ENCODE data around the gene SUSD6.

Gene SUSD6

GRCh38 chr14:69632593-69633151, 21.3 kb downstream of the SUSD6 start:
- DNase-seq (ENCODE audit: low spot score): no peak
- Histone ChIP-seq H4K8ac (ENCODE audit: low read depth, low read length) (no peak overlapping the region), H3K27me3 (ENCODE audit: control insufficient read depth in 3 of 3, insufficient read depth in 3 of 3, low read depth in 1 of 3, low read length in 3 of 3) (no peaks in the 10 kb centered on the region), H2BK5ac (ENCODE audit: low read length) (no peak overlapping the region), H2AFZ (ENCODE audit: low read length) (no peak overlapping the region), H3K4me3 (ENCODE audit: low read length in 2 of 2) (no peak overlapping the region), H3K9ac (ENCODE audit: low read depth, low read length, poor library complexity) (no peak overlapping the region), H4K91ac (ENCODE audit: low read depth, low read length, poor library complexity) (no peak overlapping the region), H2BK15ac (ENCODE audit: low read length) (no peak overlapping the region), H3K23ac (ENCODE audit: low read depth, low read length, poor library complexity) (no peak overlapping the region), H3K14ac (ENCODE audit: low read length) (no peak overlapping the region), H2AK5ac (ENCODE audit: low read depth, low read length) (no peak overlapping the region), H3K18ac (ENCODE audit: low read length) (no peak overlapping the region), H2BK12ac (ENCODE audit: low read length) (no peak overlapping the region), H3K9me3 (replicated peaks in 1 of 2; ENCODE audit: control insufficient read depth in 2 of 2, insufficient read depth in 1 of 2, low read depth in 1 of 2, low read length in 2 of 2) (no peaks in the 10 kb centered on the region), H3K36me3 (replicated peaks in 1 of 2; ENCODE audit: control insufficient read depth in 2 of 2, insufficient read depth in 2 of 2, low read length in 2 of 2) (no peaks in the 10 kb centered on the region), H3K4ac (ENCODE audit: low read length) (no peak overlapping the region), H3K79me1 (ENCODE audit: low read depth, low read length) (no peaks in the 10 kb centered on the region), H3K4me2 (ENCODE audit: insufficient read depth, low read length, poor library complexity, severe bottlenecking) (no peak overlapping the region), H2BK120ac (ENCODE audit: low read depth, low read length) (no peak overlapping the region), H3K4me1 (ENCODE audit: control insufficient read depth in 2 of 2, insufficient read depth in 1 of 2, low read depth in 1 of 2, low read length in 2 of 2) (peaks cover 45 to 73% of the 10 kb centered on the region in 2 donors), H3K27ac (replicated peaks; ENCODE audit: low read length) (no peak overlapping the region)
- no CpG with 5 or more reads among the region's 6 CpGs for WGBS, 2 donors (ENCODE audit: extremely low coverage in 2 of 2, insufficient read length in 2 of 2, insufficient replicate concordance in 1 of 2)

DNA sequence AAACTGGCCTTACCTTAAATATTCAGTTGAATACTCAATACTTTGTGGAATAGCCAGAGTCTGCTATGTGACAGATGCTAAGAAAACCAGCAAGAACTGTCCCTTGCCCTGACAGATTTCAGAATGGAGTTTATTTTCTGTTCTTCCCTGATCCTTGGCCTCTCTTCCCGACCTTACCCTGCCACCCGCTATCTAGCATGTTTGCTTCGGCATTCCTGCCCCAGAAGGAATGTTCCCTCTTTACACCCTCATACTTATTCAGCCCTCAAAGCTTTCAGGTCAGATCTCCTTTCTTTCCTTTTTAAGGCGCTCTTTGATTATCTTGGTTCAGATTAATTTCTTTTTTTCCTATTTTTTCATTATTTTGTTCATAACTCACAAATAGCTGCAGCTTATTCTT, 21.8 kb downstream of the SUSD6 start:
- DNase-seq (ENCODE audit: low spot score): no peak
- H3K4me3 ChIP-seq (ENCODE audit: low read length in 2 of 2): no peak overlapping the region
- H3K27ac ChIP-seq (replicated peaks; ENCODE audit: low read length): no peak overlapping the region
- no peaks in the 10 kb centered on the region for H3K9me3 ChIP-seq (replicated peaks in 1 of 2; ENCODE audit: control insufficient read depth in 2 of 2, insufficient read depth in 1 of 2, low read depth in 1 of 2, low read length in 2 of 2)
- H3K9ac ChIP-seq (ENCODE audit: low read depth, low read length, poor library complexity): no peak overlapping the region
- no peak overlapping the region for H2BK120ac ChIP-seq (ENCODE audit: low read depth, low read length)
- no peak overlapping the region for H2BK15ac ChIP-seq (ENCODE audit: low read length)
- H3K4me2 ChIP-seq (ENCODE audit: insufficient read depth, low read length, poor library complexity, severe bottlenecking): no peak overlapping the region
- H3K23ac ChIP-seq (ENCODE audit: low read depth, low read length, poor library complexity): no peak overlapping the region
- no peak overlapping the region for H2BK12ac ChIP-seq (ENCODE audit: low read length)
- H3K27me3 ChIP-seq (ENCODE audit: control insufficient read depth in 3 of 3, insufficient read depth in 3 of 3, low read depth in 1 of 3, low read length in 3 of 3): no peaks in the 10 kb centered on the region
- H3K4me1 ChIP-seq (ENCODE audit: control insufficient read depth in 2 of 2, insufficient read depth in 1 of 2, low read depth in 1 of 2, low read length in 2 of 2): peaks cover 50 to 76% of the 10 kb centered on the region in 2 donors
- H2BK5ac ChIP-seq (ENCODE audit: low read length): no peak overlapping the region
- no peak overlapping the region for H3K18ac ChIP-seq (ENCODE audit: low read length)
- no peak overlapping the region for H2AK5ac ChIP-seq (ENCODE audit: low read depth, low read length)
- H3K79me1 ChIP-seq (ENCODE audit: low read depth, low read length): no peaks in the 10 kb centered on the region
- no peak overlapping the region for H2AFZ ChIP-seq (ENCODE audit: low read length)
- H4K91ac ChIP-seq (ENCODE audit: low read depth, low read length, poor library complexity): no peak overlapping the region
- no peak overlapping the region for H3K14ac ChIP-seq (ENCODE audit: low read length)
- no CpG with 5 or more reads among the region's 4 CpGs for WGBS, 2 donors (ENCODE audit: extremely low coverage in 2 of 2, insufficient read length in 2 of 2, insufficient replicate concordance in 1 of 2)
- no peak overlapping the region for H3K4ac ChIP-seq (ENCODE audit: low read length)
- no peaks in the 10 kb centered on the region for H3K36me3 ChIP-seq (replicated peaks in 1 of 2; ENCODE audit: control insufficient read depth in 2 of 2, insufficient read depth in 2 of 2, low read length in 2 of 2)
- H4K8ac ChIP-seq (ENCODE audit: low read depth, low read length): no peak overlapping the region

DNA sequence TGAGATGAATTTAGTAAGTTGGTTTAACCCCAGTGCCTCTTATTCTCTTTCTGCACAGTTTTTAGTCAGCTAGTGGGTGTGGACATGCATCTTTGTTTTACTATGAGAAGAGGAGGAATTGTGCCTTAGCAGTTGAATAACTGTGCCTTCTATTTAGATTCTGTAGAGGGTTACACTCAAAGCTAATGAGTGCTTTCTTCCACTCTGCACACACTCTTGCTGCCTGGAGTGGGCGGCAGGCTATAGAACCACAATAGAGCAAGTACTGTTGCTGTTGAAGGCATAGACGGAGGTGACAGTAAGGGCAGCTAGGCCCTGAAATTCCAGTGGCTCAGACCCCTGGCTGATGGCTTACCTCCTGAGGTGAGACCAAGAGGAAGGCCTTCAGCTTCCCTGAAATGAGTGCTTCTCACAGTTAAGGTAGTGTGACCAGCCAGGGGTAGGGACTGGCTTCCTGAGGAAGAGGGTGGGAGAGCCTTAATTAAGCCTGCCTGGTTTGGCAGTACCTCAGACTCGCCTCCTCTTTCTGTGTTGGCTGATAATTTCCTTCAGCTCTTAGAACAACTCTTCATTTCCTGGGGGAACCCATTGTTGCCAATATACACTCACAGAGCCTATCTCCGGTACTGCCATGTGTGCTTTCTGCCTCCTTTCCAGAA, 24.7 kb downstream of the SUSD6 start:
- Histone ChIP-seq H3K27ac (replicated peaks; ENCODE audit: low read length) (no peak overlapping the region), H3K14ac (ENCODE audit: low read length) (no peak overlapping the region), H2BK15ac (ENCODE audit: low read length) (no peak overlapping the region), H4K91ac (ENCODE audit: low read depth, low read length, poor library complexity) (no peak overlapping the region), H2BK120ac (ENCODE audit: low read depth, low read length) (no peak overlapping the region), H3K4ac (ENCODE audit: low read length) (no peak overlapping the region), H2AFZ (ENCODE audit: low read length) (no peak overlapping the region), H2BK5ac (ENCODE audit: low read length) (no peak overlapping the region), H3K9me3 (replicated peaks in 1 of 2; ENCODE audit: control insufficient read depth in 2 of 2, insufficient read depth in 1 of 2, low read depth in 1 of 2, low read length in 2 of 2) (peaks cover 0 to 9% of the 10 kb centered on the region in 2 donors), H4K8ac (ENCODE audit: low read depth, low read length) (no peak overlapping the region), H3K23ac (ENCODE audit: low read depth, low read length, poor library complexity) (no peak overlapping the region), H3K4me3 (ENCODE audit: low read length in 2 of 2) (no peak overlapping the region), H3K4me1 (ENCODE audit: control insufficient read depth in 2 of 2, insufficient read depth in 1 of 2, low read depth in 1 of 2, low read length in 2 of 2) (peaks cover 50 to 69% of the 10 kb centered on the region in 2 donors), H3K27me3 (ENCODE audit: control insufficient read depth in 3 of 3, insufficient read depth in 3 of 3, low read depth in 1 of 3, low read length in 3 of 3) (no peaks in the 10 kb centered on the region), H3K36me3 (replicated peaks in 1 of 2; ENCODE audit: control insufficient read depth in 2 of 2, insufficient read depth in 2 of 2, low read length in 2 of 2) (no peaks in the 10 kb centered on the region), H3K4me2 (ENCODE audit: insufficient read depth, low read length, poor library complexity, severe bottlenecking) (no peak overlapping the region), H3K9ac (ENCODE audit: low read depth, low read length, poor library complexity) (no peak overlapping the region), H3K79me1 (ENCODE audit: low read depth, low read length) (no peaks in the 10 kb centered on the region), H3K18ac (ENCODE audit: low read length) (no peak overlapping the region), H2AK5ac (ENCODE audit: low read depth, low read length) (peak overlapping the region; percentile 18), H2BK12ac (ENCODE audit: low read length) (no peak overlapping the region)
- WGBS, 2 donors (ENCODE audit: extremely low coverage in 2 of 2, insufficient read length in 2 of 2, insufficient replicate concordance in 1 of 2): no CpG with 5 or more reads among the region's 4 CpGs
- no peak for DNase-seq (ENCODE audit: low spot score)

GRCh38 chr14:69636718-69637480, 25.5 kb downstream of the SUSD6 start:
- Histone ChIP-seq H2BK120ac (ENCODE audit: low read depth, low read length) (no peak overlapping the region), H2BK5ac (ENCODE audit: low read length) (no peak overlapping the region), H3K79me1 (ENCODE audit: low read depth, low read length) (no peaks in the 10 kb centered on the region), H3K36me3 (replicated peaks in 1 of 2; ENCODE audit: control insufficient read depth in 2 of 2, insufficient read depth in 2 of 2, low read length in 2 of 2) (no peaks in the 10 kb centered on the region), H3K27ac (replicated peaks; ENCODE audit: low read length) (no peak overlapping the region), H3K27me3 (ENCODE audit: control insufficient read depth in 3 of 3, insufficient read depth in 3 of 3, low read depth in 1 of 3, low read length in 3 of 3) (no peaks in the 10 kb centered on the region), H3K23ac (ENCODE audit: low read depth, low read length, poor library complexity) (no peak overlapping the region), H2AK5ac (ENCODE audit: low read depth, low read length) (peak overlapping the region; percentile 23), H2BK12ac (ENCODE audit: low read length) (no peak overlapping the region), H2BK15ac (ENCODE audit: low read length) (no peak overlapping the region), H3K4me1 (ENCODE audit: control insufficient read depth in 2 of 2, insufficient read depth in 1 of 2, low read depth in 1 of 2, low read length in 2 of 2) (peaks cover 48 to 61% of the 10 kb centered on the region in 2 donors), H4K91ac (ENCODE audit: low read depth, low read length, poor library complexity) (no peak overlapping the region), H3K14ac (ENCODE audit: low read length) (peak overlapping the region; percentile 60), H2AFZ (ENCODE audit: low read length) (no peak overlapping the region), H3K9me3 (replicated peaks in 1 of 2; ENCODE audit: control insufficient read depth in 2 of 2, insufficient read depth in 1 of 2, low read depth in 1 of 2, low read length in 2 of 2) (peaks cover 0 to 17% of the 10 kb centered on the region in 2 donors), H4K8ac (ENCODE audit: low read depth, low read length) (no peak overlapping the region), H3K4ac (ENCODE audit: low read length) (no peak overlapping the region), H3K9ac (ENCODE audit: low read depth, low read length, poor library complexity) (peak overlapping the region; percentile 17), H3K4me3 (ENCODE audit: low read length in 2 of 2) (no peak overlapping the region), H3K18ac (ENCODE audit: low read length) (peak overlapping the region; percentile 73), H3K4me2 (ENCODE audit: insufficient read depth, low read length, poor library complexity, severe bottlenecking) (no peak overlapping the region)
- no peak for DNase-seq (ENCODE audit: low spot score)
- no CpG with 5 or more reads among the region's 7 CpGs for WGBS, 2 donors (ENCODE audit: extremely low coverage in 2 of 2, insufficient read length in 2 of 2, insufficient replicate concordance in 1 of 2)
